Measurements from ENCODE around the gene TPRN. TPM values are rescaled to one million over a fixed set of nuclear protein-coding genes. Genes with fewer than 3 reads are reported as not detected.

Gene TPRN
- total RNA-seq, 6 experiments from 2014 or later, result 9.9 to 18.1 (median 13.3) TPM

DNA sequence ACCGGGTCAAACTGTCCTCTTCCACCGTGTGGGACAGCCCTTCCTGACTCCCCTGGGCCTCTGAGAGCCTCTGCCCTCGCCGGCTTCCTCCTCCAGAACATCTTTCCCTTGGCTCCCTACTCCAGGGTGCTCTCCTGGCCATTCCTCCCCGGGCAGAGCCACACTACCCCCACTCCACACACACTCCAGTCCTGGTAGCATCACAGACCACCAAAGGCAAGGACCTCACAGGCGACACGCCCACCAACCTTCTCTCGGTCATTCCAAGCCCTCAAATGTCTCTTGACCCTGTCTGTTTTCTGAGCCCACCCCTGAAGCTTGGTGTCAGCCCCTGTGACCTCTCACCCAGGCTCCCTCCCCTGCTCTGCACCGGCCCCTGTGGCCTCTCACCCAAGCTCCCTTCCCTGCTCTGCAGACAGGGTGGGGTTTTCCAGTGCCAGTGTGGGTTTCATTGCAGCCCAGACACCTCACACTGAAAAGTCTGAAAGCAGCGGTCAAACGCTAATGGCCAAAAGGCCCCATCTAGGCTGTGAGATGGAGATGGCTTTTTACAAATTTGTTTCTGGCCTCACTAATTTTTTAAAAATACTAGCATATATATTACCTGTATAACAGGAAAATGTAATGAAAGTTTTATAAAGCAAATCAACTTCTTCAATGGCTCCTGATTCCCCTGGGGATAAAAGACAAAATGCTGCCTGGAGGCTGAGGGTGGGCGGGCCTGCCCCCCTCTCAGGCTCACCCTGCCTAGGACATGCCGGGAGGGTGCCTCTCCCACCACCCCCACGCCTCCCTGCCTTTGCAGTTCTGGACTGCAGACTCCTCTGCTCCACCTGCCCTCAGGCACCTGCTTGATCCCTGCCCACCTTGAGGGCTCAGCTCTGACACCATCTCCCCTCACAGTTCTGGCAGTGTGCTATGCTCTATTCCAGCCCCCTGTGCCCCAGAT, 41.2 kb downstream of the TPRN start:
- Mint-ChIP-seq H3K27ac (no peak overlapping the region), H3K27me3 (ENCODE audit: insufficient read depth) (peaks cover 25% of the 10 kb centered on the region), H3K9me3 (no peaks in the 10 kb centered on the region), H3K36me3 (ENCODE audit: low read depth) (no peaks in the 10 kb centered on the region), H3K4me3 (no peak overlapping the region), H3K4me1 (ENCODE audit: low read depth) (no peaks in the 10 kb centered on the region)
- DNase-seq, result no peak
- TF ChIP-seq, protein P1, sequence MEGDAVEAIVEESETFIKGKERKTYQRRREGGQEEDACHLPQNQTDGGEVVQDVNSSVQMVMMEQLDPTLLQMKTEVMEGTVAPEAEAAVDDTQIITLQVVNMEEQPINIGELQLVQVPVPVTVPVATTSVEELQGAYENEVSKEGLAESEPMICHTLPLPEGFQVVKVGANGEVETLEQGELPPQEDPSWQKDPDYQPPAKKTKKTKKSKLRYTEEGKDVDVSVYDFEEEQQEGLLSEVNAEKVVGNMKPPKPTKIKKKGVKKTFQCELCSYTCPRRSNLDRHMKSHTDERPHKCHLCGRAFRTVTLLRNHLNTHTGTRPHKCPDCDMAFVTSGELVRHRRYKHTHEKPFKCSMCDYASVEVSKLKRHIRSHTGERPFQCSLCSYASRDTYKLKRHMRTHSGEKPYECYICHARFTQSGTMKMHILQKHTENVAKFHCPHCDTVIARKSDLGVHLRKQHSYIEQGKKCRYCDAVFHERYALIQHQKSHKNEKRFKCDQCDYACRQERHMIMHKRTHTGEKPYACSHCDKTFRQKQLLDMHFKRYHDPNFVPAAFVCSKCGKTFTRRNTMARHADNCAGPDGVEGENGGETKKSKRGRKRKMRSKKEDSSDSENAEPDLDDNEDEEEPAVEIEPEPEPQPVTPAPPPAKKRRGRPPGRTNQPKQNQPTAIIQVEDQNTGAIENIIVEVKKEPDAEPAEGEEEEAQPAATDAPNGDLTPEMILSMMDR (IDR thresholded peaks at IDR 0.05), result no peak

DNA sequence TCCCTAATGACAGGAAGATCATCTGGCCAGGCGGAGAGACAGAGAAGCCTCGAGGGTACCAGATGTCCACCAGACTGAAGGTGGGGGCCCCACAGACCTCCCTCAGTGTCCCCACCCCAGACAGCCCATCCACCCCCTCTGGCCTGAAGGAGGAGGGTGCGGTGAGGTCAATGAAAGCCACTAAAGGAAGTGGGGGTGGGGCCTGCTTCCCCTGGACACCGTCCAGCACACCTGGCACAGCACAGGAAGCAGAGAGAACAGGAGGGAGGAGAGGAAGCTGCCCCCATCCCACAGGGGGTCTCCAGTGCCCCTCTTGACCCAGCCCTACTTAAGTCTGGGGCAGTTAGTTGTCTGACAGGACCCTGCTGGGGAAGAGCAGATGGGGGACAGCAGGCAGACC, 41.9 kb downstream of the TPRN start:
- Mint-ChIP-seq H3K9me3 (no peaks in the 10 kb centered on the region), H3K27ac (no peak overlapping the region), H3K36me3 (ENCODE audit: low read depth) (no peaks in the 10 kb centered on the region), H3K27me3 (ENCODE audit: insufficient read depth) (peaks cover 25% of the 10 kb centered on the region), H3K4me3 (no peak overlapping the region), H3K4me1 (ENCODE audit: low read depth) (no peaks in the 10 kb centered on the region)
- TF ChIP-seq, protein P1 (IDR thresholded peaks at IDR 0.05), result no peak
- no peak for DNase-seq

DNA sequence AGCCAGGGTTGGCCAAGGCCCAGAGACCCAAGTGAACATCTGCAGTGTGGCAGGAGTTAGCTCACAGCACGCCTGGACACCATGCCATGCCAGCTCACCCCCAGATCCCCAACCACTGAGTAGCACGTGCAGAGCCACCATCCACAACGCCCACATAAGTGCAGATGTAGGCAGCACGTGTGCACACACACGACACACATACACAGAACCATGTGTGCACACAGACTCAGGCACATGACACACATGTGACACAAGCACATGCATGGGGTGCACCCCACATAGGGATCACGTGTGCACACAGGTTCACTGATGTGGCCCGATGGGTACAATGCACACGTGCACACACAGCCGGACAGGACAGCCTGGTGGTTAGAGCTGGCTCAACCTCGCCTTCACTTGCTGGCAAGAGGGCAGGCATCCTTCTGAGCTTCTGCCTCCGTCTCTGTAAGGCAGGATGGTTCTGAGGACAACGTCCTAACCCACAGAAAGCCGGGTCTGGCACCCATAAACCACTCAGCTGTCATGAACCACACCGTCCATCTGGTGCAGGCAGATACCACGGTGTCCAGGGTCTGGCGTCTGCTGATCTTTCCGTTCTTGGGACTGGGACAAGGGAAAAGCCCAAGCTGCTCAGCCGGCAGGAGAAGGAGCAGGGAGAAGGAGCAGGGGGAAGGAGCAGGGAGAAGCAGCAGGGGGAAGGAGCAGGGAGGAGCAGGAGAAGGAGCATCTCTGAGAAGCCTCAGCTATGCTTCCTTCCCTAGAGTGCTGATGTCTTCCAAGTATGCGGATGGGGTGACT, 42.7 kb downstream of the TPRN start:
- Mint-ChIP-seq H3K9me3 (no peaks in the 10 kb centered on the region), H3K27ac (no peak overlapping the region), H3K4me1 (ENCODE audit: low read depth) (no peaks in the 10 kb centered on the region), H3K36me3 (ENCODE audit: low read depth) (no peaks in the 10 kb centered on the region), H3K27me3 (ENCODE audit: insufficient read depth) (peaks cover 18% of the 10 kb centered on the region), H3K4me3 (no peak overlapping the region)
- TF ChIP-seq, protein P1 (IDR thresholded peaks at IDR 0.05), result no peak
- DNase-seq, result no peak

DNA sequence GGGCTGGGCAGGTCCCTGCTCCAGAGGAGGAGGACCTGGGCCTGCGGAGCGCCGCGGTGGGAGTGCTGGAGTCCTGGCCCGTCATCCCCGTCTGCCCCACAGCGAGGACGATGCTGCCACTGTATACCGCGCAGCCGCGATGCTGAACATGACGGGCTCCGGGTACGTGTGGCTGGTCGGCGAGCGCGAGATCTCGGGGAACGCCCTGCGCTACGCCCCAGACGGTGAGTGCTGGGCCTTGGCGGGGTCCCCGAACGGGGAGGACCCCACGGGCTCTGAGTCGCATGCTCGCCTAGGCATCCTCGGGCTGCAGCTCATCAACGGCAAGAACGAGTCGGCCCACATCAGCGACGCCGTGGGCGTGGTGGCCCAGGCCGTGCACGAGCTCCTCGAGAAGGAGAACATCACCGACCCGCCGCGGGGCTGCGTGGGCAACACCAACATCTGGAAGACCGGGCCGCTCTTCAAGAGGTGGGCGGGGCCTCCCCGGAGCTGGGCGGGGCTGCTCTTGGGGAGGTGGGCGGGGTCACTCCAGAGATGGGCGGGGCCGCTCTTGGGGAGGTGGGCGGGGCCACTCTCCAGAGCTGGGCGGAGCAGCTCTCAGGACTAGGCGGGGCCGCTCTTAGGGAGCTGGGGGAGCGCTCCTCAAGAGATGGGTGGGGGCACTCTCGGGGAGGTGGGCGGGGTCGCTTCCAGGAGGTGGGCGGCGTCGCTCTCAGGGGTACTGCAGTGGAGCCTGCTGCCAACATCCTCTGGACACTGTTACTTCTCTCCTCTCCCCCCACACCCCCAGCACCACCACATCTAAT, 43.8 kb downstream of the TPRN start:
- H3K36me3 Mint-ChIP-seq (ENCODE audit: low read depth), result no peaks in the 10 kb centered on the region
- H3K4me1 Mint-ChIP-seq (ENCODE audit: low read depth), result no peaks in the 10 kb centered on the region
- H3K4me3 Mint-ChIP-seq, result no peak overlapping the region
- H3K9me3 Mint-ChIP-seq, result no peaks in the 10 kb centered on the region
- peaks cover 15% of the 10 kb centered on the region for H3K27me3 Mint-ChIP-seq (ENCODE audit: insufficient read depth)
- TF ChIP-seq, protein P1 (IDR thresholded peaks at IDR 0.05), result no peak
- DNase-seq, result no peak
- H3K27ac Mint-ChIP-seq, result no peak overlapping the region

DNA sequence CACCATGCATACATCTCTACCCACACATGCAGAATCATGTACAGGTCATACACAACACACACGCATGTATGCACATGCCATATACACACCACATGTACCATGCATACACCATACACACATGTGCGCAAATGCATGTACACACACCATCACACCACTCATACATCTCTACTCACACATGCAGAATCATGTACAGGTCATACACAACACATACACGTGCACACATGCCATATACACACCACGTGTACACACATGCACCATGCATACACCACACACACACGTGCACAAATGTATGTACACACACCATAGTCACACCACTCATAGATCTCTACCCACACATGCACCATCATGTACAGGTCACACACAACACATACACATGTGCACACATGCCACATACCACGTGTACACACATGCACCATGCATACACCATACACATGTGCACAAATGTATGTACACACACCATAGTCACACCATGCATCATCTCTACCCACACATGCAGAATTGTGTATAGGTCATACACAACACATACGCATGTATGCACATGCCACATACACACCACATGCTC, 47.6 kb downstream of the TPRN start:
- H3K27ac Mint-ChIP-seq, result no peak overlapping the region
- no peak overlapping the region for H3K4me3 Mint-ChIP-seq
- DNase-seq, result no peak
- no peaks in the 10 kb centered on the region for H3K4me1 Mint-ChIP-seq (ENCODE audit: low read depth)
- H3K9me3 Mint-ChIP-seq, result no peaks in the 10 kb centered on the region
- H3K36me3 Mint-ChIP-seq (ENCODE audit: low read depth), result no peaks in the 10 kb centered on the region
- TF ChIP-seq, protein P1 (IDR thresholded peaks at IDR 0.05), result no peak
- peaks cover 1% of the 10 kb centered on the region for H3K27me3 Mint-ChIP-seq (ENCODE audit: insufficient read depth)

All from HFFc6 (cell line).